SK-N-SH (cell line): ENCODE results near the gene SEZ6L. TPM values are rescaled to one million over a fixed set of nuclear protein-coding genes. Genes with fewer than 3 reads are reported as not detected.

Experiments
- CTCF ChIA-PET: fragments of 300-600, 350-600 bp; formaldehyde crosslinking; extraction: SDS; loops from one replicate; lab custom pipeline; 2021; lab: Yijun Ruan, JAX
- POLR2A ChIA-PET: fragments of 350-600 bp; sonication (Branson Sonifier 250); formaldehyde crosslinking; extraction: SDS; loops from one replicate; lab custom pipeline; 2020; ENCODE audit warnings: antibody characterized with exemption, inconsistent platforms; lab: Yijun Ruan, JAX
- DNase-seq: peaks from one replicate; pipeline ENCODE4 v3.0.0; 2012
- H2AFZ ChIP-seq: fragments of 200-600 bp; sonication (generic); 2 replicates; pipeline ENCODE4 v1.8.1; 2016; ENCODE audit warnings: antibody characterized with exemption, mild to moderate bottlenecking, low read depth
- H3F3A ChIP-seq: fragments of 200-600 bp; sonication (generic); replicated peaks from 2 replicates; pipeline ENCODE3; 2016; ENCODE audit warnings: antibody characterized with exemption, mild to moderate bottlenecking; ENCODE audit not compliant: insufficient read depth
- H3K27ac ChIP-seq, 2 experiments: fragments of 200-500 bp in 1 of 2; fragments of 200-600 bp in 1 of 2; sonication (Bioruptor generic) in 1 of 2; sonication (generic), shearing (Covaris generic) in 1 of 2; 2 replicates each; pipeline versions ENCODE4 v1.5.1 to v1.6.1; 2014 to 2016; ENCODE audit warnings: low read depth in 2 of 2, inconsistent platforms in 1 of 2, low read length in 1 of 2, mild to moderate bottlenecking in 1 of 2, mixed read lengths in 1 of 2
- H3K27me3 ChIP-seq: fragments of 200-600 bp; sonication (generic), shearing (Covaris generic); 2 replicates; pipeline ENCODE4 v1.6.1; 2016; ENCODE audit warnings: mixed run types; ENCODE audit not compliant: insufficient read depth
- H3K36me3 ChIP-seq, 2 experiments: fragments of 200-500 bp in 1 of 2; fragments of 200-600 bp in 1 of 2; sonication (Bioruptor generic) in 1 of 2; sonication (generic) in 1 of 2; replicated peaks in 1 of 2; 2 replicates each; pipeline versions ENCODE3 to v1.5.1; 2014 to 2016; ENCODE audit warnings: low read length in 1 of 2, mild to moderate bottlenecking in 1 of 2; ENCODE audit not compliant: insufficient read depth in 2 of 2, control insufficient read depth in 1 of 2
- H3K4me1 ChIP-seq, 2 experiments: fragments of 200-500 bp in 1 of 2; fragments of 200-600 bp in 1 of 2; sonication (Bioruptor generic) in 1 of 2; sonication (generic), shearing (Covaris generic) in 1 of 2; 2 replicates each; pipeline versions ENCODE4 v1.5.1 to v1.6.1; 2014 to 2016; ENCODE audit warnings: low read depth in 1 of 2, low read length in 1 of 2, mixed run types in 1 of 2; ENCODE audit not compliant: insufficient read depth in 2 of 2, control insufficient read depth in 1 of 2
- H3K4me2 ChIP-seq: fragments of 200-600 bp; sonication (generic), shearing (Covaris generic); 2 replicates; pipeline ENCODE4 v1.6.1; 2017; ENCODE audit warnings: mixed run types
- H3K4me3 ChIP-seq, 2 experiments: fragments of 200-500 bp in 1 of 2; fragments of 200-600 bp in 1 of 2; sonication (Bioruptor generic) in 1 of 2; sonication (generic), shearing (Covaris generic) in 1 of 2; 2 replicates each; pipeline versions ENCODE4 v1.5.1 to v1.8.1; 2014 to 2016; ENCODE audit warnings: low read depth in 2 of 2, inconsistent platforms in 1 of 2, low read length in 1 of 2, mild to moderate bottlenecking in 1 of 2, mixed read lengths in 1 of 2, moderate library complexity in 1 of 2
- H3K79me2 ChIP-seq: fragments of 200-600 bp; sonication (generic); 2 replicates; pipeline ENCODE4 v1.8.1; 2017; ENCODE audit warnings: mild to moderate bottlenecking; ENCODE audit not compliant: insufficient read depth
- H3K9ac ChIP-seq: fragments of 200-600 bp; sonication (generic); 2 replicates; pipeline ENCODE4 v1.6.1; 2017; ENCODE audit warnings: mixed run types
- H3K9me2 ChIP-seq: fragments of 200-600 bp; sonication (generic); 2 replicates; pipeline ENCODE4 v1.6.1; 2017; ENCODE audit warnings: mixed run types
- H3K9me3 ChIP-seq: fragments of 200-600 bp; sonication (generic); 2 replicates; pipeline ENCODE4 v1.6.1; 2017; ENCODE audit warnings: mixed run types, mild to moderate bottlenecking, moderate library complexity
- H4K20me1 ChIP-seq: fragments of 200-600 bp; sonication (generic); 2 replicates; pipeline ENCODE4 v1.6.1; 2017; ENCODE audit warnings: mild to moderate bottlenecking, mixed run types; ENCODE audit not compliant: insufficient read depth
- CHD2 ChIP-seq: fragments of 150-350 bp; IDR thresholded peaks from 2 replicates; pipeline ENCODE4 v1.6.1; 2018; ENCODE audit warnings: low read length; ENCODE audit not compliant: partially characterized antibody
- EP300 ChIP-seq, 2 experiments: IDR thresholded peaks; 2 replicates each; pipeline versions ENCODE4 v1.4.0 to v1.6.1; 2012; ENCODE audit warnings: borderline replicate concordance in 1 of 2, low read depth in 1 of 2, low read length in 1 of 2
- EZH2phosphoT487 ChIP-seq: fragments of 200-600 bp; sonication (generic); IDR thresholded peaks from 2 replicates; pipeline ENCODE4 v1.6.1; 2017; ENCODE audit warnings: low read depth, mixed run types, mild to moderate bottlenecking, antibody characterized with exemption, moderate library complexity, borderline replicate concordance
- FOSL2 ChIP-seq: IDR thresholded peaks from 2 replicates; pipeline ENCODE4 v1.4.0; 2012; ENCODE audit warnings: low read depth, mild to moderate bottlenecking, moderate library complexity, borderline replicate concordance
- FOXJ3 ChIP-seq: sonication (generic); formaldehyde crosslinking; IDR thresholded peaks from 2 replicates; pipeline ENCODE4 v1.5.1; 2020; ENCODE audit warnings: mild to moderate bottlenecking, missing genetic modification reagents
- JUND ChIP-seq: IDR thresholded peaks from 2 replicates; pipeline ENCODE4 v1.4.0; 2012
- MEF2A ChIP-seq: IDR thresholded peaks from 2 replicates; pipeline ENCODE4 v1.4.0; 2012; ENCODE audit warnings: low read depth, borderline replicate concordance
- NFIC ChIP-seq: IDR thresholded peaks from 2 replicates; pipeline ENCODE4 v1.4.0; 2012; ENCODE audit warnings: borderline replicate concordance
- POLR2AphosphoS5 ChIP-seq: IDR thresholded peaks from 2 replicates; pipeline ENCODE4 v1.6.1; 2012; ENCODE audit warnings: low read depth, low read length
- RAD21 ChIP-seq: IDR thresholded peaks from 2 replicates; pipeline ENCODE4 v1.6.1; 2012; ENCODE audit warnings: mild to moderate bottlenecking, low read length
- RCOR1 ChIP-seq: fragments of 150-350 bp; IDR thresholded peaks from 2 replicates; pipeline ENCODE4 v1.6.1; 2017; ENCODE audit warnings: antibody characterized with exemption, low read length
- TCF12 ChIP-seq: IDR thresholded peaks from 2 replicates; pipeline ENCODE4 v1.4.0; 2012
- WGBS: methylation state at CpG from one replicate; pipeline ENCODE4 v1.1.6; 2017; ENCODE audit warnings: low lambda C conversion rate; 5-methylcytosine and 5-hydroxymethylcytosine counted together
- polyA plus RNA-seq, 3 experiments: library from polyadenylated mRNA; depleted of rRNA; stranded (reverse); fragments of >200 nt; gene quantifications; 2 replicates each; pipeline ENCODE4 v1.2.3, GENCODE V29; 2012
- TF ChIP-seq, protein P1 (sequence below): fragments of 200-600 bp; sonication (generic); IDR thresholded peaks from 2 replicates; pipeline ENCODE4 v1.6.1; 2017; ENCODE audit warnings: antibody characterized with exemption, mild to moderate bottlenecking, moderate library complexity
- TF ChIP-seq, protein P2 (sequence below): IDR thresholded peaks from 2 replicates; pipeline ENCODE4 v1.4.0; 2012; ENCODE audit warnings: low read depth, borderline replicate concordance
- TF ChIP-seq, protein P3 (sequence below): fragments of 150-350 bp; IDR thresholded peaks from 2 replicates; pipeline ENCODE4 v1.6.1; 2016; ENCODE audit warnings: mild to moderate bottlenecking, low read depth, low read length

Gene SEZ6L
- polyA plus RNA-seq, 1 of the 3 experiments (the other 2 are of a cell fraction), result 0.10 TPM

DNA sequence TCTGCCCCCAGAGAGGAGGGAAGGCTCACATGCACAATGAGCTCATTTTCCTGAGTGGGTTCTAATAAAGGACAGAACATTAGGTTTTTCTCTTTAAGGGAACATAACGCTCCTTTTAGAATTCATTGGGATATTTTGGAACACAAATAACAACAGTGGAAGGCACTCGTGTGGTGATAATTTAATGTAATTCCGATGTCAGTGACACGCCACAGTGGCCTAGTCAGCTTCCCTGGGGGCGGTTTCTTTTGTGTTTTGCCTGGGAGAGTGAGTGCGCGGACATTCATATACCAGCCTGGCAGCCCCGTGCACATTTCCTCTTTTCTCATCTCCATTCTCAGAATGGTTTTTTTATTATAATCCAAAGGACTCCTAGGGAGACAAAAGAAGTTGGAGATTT, 41.1 kb downstream of the SEZ6L start:
- Histone ChIP-seq H3K79me2 (no peaks in the 10 kb centered on the region), H3K27ac (no peak overlapping the region), H3K27me3 (no peaks in the 10 kb centered on the region), H3K36me3 (no peaks in the 10 kb centered on the region), H3K4me2 (no peak overlapping the region), H3K9ac (no peak overlapping the region), H3K9me3 (no peaks in the 10 kb centered on the region), H3K9me2 (no peaks in the 10 kb centered on the region), H3K4me1 (no peaks in the 10 kb centered on the region), H4K20me1 (no peaks in the 10 kb centered on the region), H2AFZ (no peak overlapping the region), H3F3A (no peaks in the 10 kb centered on the region), H3K4me3 (no peak overlapping the region)
- TF ChIP-seq, protein P1, sequence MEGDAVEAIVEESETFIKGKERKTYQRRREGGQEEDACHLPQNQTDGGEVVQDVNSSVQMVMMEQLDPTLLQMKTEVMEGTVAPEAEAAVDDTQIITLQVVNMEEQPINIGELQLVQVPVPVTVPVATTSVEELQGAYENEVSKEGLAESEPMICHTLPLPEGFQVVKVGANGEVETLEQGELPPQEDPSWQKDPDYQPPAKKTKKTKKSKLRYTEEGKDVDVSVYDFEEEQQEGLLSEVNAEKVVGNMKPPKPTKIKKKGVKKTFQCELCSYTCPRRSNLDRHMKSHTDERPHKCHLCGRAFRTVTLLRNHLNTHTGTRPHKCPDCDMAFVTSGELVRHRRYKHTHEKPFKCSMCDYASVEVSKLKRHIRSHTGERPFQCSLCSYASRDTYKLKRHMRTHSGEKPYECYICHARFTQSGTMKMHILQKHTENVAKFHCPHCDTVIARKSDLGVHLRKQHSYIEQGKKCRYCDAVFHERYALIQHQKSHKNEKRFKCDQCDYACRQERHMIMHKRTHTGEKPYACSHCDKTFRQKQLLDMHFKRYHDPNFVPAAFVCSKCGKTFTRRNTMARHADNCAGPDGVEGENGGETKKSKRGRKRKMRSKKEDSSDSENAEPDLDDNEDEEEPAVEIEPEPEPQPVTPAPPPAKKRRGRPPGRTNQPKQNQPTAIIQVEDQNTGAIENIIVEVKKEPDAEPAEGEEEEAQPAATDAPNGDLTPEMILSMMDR, result no peak
- no peak for TF ChIP-seq FOXJ3 (CRISPR knock-in tag)
- 35% methylated on average over 8 of the region's 8 CpGs for WGBS
- CTCF ChIA-PET, result interaction anchor here (0.9 kb wide), 1 partner anchor 39 kb away, joined by 3 read pairs; no protein-coding TSS in a partner anchor
- DNase-seq, result no peak
- POLR2A ChIA-PET, result no interaction called here

DNA sequence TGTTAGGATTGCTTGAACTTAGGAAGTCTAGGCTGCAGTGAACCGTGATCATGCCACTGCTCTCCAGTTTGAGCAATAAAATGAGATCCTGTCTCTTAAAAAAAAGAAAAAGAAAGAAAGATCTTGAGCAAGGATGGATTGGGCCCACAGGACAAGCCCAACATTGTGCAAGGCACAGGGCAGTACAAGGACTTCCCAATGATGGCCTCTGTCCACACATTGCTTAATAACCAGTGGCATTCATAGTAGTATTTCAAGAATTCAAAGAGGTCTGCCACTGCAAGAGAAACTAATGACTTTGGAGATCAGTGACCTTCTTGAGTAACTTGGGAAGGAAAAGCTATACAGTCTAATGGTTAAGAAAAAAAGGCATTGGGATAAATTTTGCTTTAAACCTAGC, 44.6 kb downstream of the SEZ6L start:
- Histone ChIP-seq H2AFZ (no peak overlapping the region), H3K9ac (no peak overlapping the region), H3F3A (no peaks in the 10 kb centered on the region)
- POLR2A ChIA-PET, result no interaction called here
- no peak for TF ChIP-seq POLR2AphosphoS5
- TF ChIP-seq NFIC, result no peak
- no peak for TF ChIP-seq JUND
- no peak for TF ChIP-seq RCOR1
- TF ChIP-seq, all 33 proteins: peak for 0
- Histone ChIP-seq H3K79me2 (no peaks in the 10 kb centered on the region), H3K27ac (no peak overlapping the region), H3K4me1 (no peaks in the 10 kb centered on the region), H3K4me2 (no peak overlapping the region), H3K4me3 (no peak overlapping the region), H3K9me3 (no peaks in the 10 kb centered on the region), H3K36me3 (no peaks in the 10 kb centered on the region), H3K27me3 (no peaks in the 10 kb centered on the region), H4K20me1 (no peaks in the 10 kb centered on the region), H3K9me2 (no peaks in the 10 kb centered on the region)
- CTCF ChIA-PET, result interaction anchor here (0.8 to 1.2 kb wide), 2 partner anchors 11 to 42 kb away, joined by 4 read pairs; no protein-coding TSS in a partner anchor
- DNase-seq, result no peak
- WGBS, result 24% methylated on average over 1 of the region's 1 CpG

GRCh38 chr22:26214466-26214865, 45.2 kb downstream of the SEZ6L start:
- no peaks in the 10 kb centered on the region for H3K27me3 ChIP-seq
- POLR2A ChIA-PET, result no interaction called here
- no peaks in the 10 kb centered on the region for H3K36me3 ChIP-seq
- no peaks in the 10 kb centered on the region for H4K20me1 ChIP-seq
- H3F3A ChIP-seq, result no peaks in the 10 kb centered on the region
- CTCF ChIA-PET, result interaction anchor here (0.8 kb wide), 1 partner anchor 42 kb away, joined by 4 read pairs; no protein-coding TSS in a partner anchor
- no peak overlapping the region for H3K9ac ChIP-seq
- H3K4me3 ChIP-seq, result no peak overlapping the region
- no peak overlapping the region for H3K27ac ChIP-seq
- 52% methylated on average over 4 of the region's 4 CpGs for WGBS
- no peak for DNase-seq
- H3K9me2 ChIP-seq, result no peaks in the 10 kb centered on the region
- no peak for TF ChIP-seq EZH2phosphoT487
- no peak for TF ChIP-seq RAD21
- no peak for TF ChIP-seq TCF12
- TF ChIP-seq CHD2, result no peak
- TF ChIP-seq, protein P2, sequence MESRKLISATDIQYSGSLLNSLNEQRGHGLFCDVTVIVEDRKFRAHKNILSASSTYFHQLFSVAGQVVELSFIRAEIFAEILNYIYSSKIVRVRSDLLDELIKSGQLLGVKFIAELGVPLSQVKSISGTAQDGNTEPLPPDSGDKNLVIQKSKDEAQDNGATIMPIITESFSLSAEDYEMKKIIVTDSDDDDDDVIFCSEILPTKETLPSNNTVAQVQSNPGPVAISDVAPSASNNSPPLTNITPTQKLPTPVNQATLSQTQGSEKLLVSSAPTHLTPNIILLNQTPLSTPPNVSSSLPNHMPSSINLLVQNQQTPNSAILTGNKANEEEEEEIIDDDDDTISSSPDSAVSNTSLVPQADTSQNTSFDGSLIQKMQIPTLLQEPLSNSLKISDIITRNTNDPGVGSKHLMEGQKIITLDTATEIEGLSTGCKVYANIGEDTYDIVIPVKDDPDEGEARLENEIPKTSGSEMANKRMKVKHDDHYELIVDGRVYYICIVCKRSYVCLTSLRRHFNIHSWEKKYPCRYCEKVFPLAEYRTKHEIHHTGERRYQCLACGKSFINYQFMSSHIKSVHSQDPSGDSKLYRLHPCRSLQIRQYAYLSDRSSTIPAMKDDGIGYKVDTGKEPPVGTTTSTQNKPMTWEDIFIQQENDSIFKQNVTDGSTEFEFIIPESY, result no peak
- TF ChIP-seq FOSL2, result no peak
- TF ChIP-seq JUND, result no peak
- no peak for TF ChIP-seq POLR2AphosphoS5
- TF ChIP-seq, protein P3, sequence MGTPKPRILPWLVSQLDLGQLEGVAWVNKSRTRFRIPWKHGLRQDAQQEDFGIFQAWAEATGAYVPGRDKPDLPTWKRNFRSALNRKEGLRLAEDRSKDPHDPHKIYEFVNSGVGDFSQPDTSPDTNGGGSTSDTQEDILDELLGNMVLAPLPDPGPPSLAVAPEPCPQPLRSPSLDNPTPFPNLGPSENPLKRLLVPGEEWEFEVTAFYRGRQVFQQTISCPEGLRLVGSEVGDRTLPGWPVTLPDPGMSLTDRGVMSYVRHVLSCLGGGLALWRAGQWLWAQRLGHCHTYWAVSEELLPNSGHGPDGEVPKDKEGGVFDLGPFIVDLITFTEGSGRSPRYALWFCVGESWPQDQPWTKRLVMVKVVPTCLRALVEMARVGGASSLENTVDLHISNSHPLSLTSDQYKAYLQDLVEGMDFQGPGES, result no peak
- TF ChIP-seq EP300 (IDR thresholded peaks at IDR 0.05; ENCODE audit: borderline replicate concordance in 1 of 2, low read depth in 1 of 2, low read length in 1 of 2), result no peak
- TF ChIP-seq MEF2A, result no peak
- no peak overlapping the region for H2AFZ ChIP-seq
- H3K79me2 ChIP-seq, result no peaks in the 10 kb centered on the region
- H3K4me2 ChIP-seq, result no peak overlapping the region
- H3K9me3 ChIP-seq, result no peaks in the 10 kb centered on the region
- H3K4me1 ChIP-seq, result no peaks in the 10 kb centered on the region
